Heart right ventricle (tissue), 16 donors: ENCODE results near the gene DGCR6L. TPM values are rescaled to one million over a fixed set of nuclear protein-coding genes. Genes with fewer than 3 reads are reported as not detected.
"Not testable (repeated sequence)": the region's sequence is repeated elsewhere in the genome, so short reads cannot be mapped to it uniquely, and the experiment has no call there.

Experiments used
- ATAC-seq, 8 donors: fragments of 200-7000 bp; cut with Tn5 transposase; one replicate each; pipeline ENCODE4 v1.9.1; 2020; ENCODE audit warnings: mild to moderate bottlenecking in 8 of 8, moderate library complexity in 8 of 8, moderate number of reproducible peaks in 1 of 8
- DNase-seq, 2 donors: peaks; one replicate each; pipeline ENCODE4 v3.0.0-alpha.2; 2020
- H3K27ac ChIP-seq, 10 donors: fragments of 200-600 bp; sonication (generic) in 2 of 10; one replicate each; pipeline versions ENCODE4 v1.5.0 to v1.8.0; 2020 to 2022; ENCODE audit warnings: mild to moderate bottlenecking in 3 of 10
- H3K27me3 ChIP-seq, 7 donors: fragments of 200-600 bp; one replicate each; pipeline ENCODE4 v1.8.0; 2021 to 2022; ENCODE audit warnings: mild to moderate bottlenecking in 2 of 7
- H3K36me3 ChIP-seq, 9 donors: fragments of 200-600 bp; sonication (generic) in 1 of 9; one replicate each; pipeline versions ENCODE4 v1.5.0 to v1.8.0; 2020 to 2022; ENCODE audit warnings: mild to moderate bottlenecking in 2 of 9
- H3K4me1 ChIP-seq, 9 donors: fragments of 200-600 bp; sonication (generic) in 1 of 9; one replicate each; pipeline versions ENCODE4 v1.5.0 to v1.8.0; 2020 to 2022; ENCODE audit warnings: mild to moderate bottlenecking in 4 of 9
- H3K4me3 ChIP-seq, 10 donors: fragments of 200-600 bp; sonication (generic) in 2 of 10; one replicate each; pipeline versions ENCODE4 v1.5.0 to v1.8.0; 2020 to 2022; ENCODE audit warnings: mild to moderate bottlenecking in 7 of 10, moderate library complexity in 2 of 10
- H3K9me3 ChIP-seq, 11 donors: fragments of 200-600 bp in 10 of 11; sonication (generic) in 2 of 11; one replicate each; pipeline versions ENCODE4 v1.5.0 to v1.8.0; 2013 to 2022; ENCODE audit warnings: mild to moderate bottlenecking in 2 of 11, control low read depth in 1 of 11, moderate library complexity in 1 of 11
- CTCF ChIP-seq, 9 donors: fragments of 200-600 bp; sonication (generic) in 2 of 9; IDR thresholded peaks; one replicate each; pipeline versions ENCODE4 v1.5.0 to v1.8.0; 2021 to 2022; ENCODE audit warnings: antibody characterized with exemption in 9 of 9, mild to moderate bottlenecking in 5 of 9, moderate library complexity in 1 of 9
- WGBS, 2 donors: extraction: QIAGEN DNeasy Blood & Tissue Kit; methylation state at CpG; one replicate each; pipeline ENCODE4 v1.1.7; 2013; ENCODE audit warnings: inconsistent platforms in 1 of 2; 5-methylcytosine and 5-hydroxymethylcytosine counted together
- intact Hi-C, 10 donors: fragments of 100-400 bp; cut with DNase I; formaldehyde crosslinking; loops; one replicate each; pipeline versions ENCODE4 v1.11.1 to v1.14.2; 2022
- polyA plus RNA-seq, 2 donors: library from polyadenylated mRNA; stranded (reverse); fragments of 200-250 nt; gene quantifications; one replicate each; pipeline ENCODE4 v1.2.3, GENCODE V29; 2013
- total RNA-seq, 10 donors: library from RNA; stranded (reverse); fragmentation: NEBNext Ultra II Directional in 3 of 10; extraction: Animal tissue kit (Norgen Biotek cat#: 25700) in 3 of 10; gene quantifications; one replicate each; pipeline versions ENCODE4 v1.2.1 to v1.2.4, GENCODE V29; 2021 to 2023
- donor health status: Arrhythmogenic right ventricular cardiomyopathy.
- donor health status: ischemic (EF 13 %, LVEDD 7.1; RV severe dilation, severe dysfunction).
- donor health status: healthy with polysubstance abuse.
- donor health status: DM: no; HTN: yes; CAD: no.
- donor health status: DM: no; HTN: no; CAD: no.
- donor health status: ischemic (EF 25% LVEDD 6.9; RV normal size, moderate dysfunction).
- donor health status: ischemic (EF 25% LVEDD 5.7; RV mildly dilated, moderate dysfunction).
- donor health status: healthy.
- donor health status: DM: yes; HTN: yes; CAD: no.
- donor health status: Ischemic cardiomyopathy.
- donor health status: ischemic (EF 35%, LVEDD 5.7; RV mildly dilated, moderate dysfunction).
- donor health status: nonischemic (EF 11% LVEDD 7.7; RV severe dilation, severe dysfunction).
- donor health status: DM: yes; HTN: yes; CAD: no.
- donor health status: PGD.
- donor health status: ischemic (EF 29% LVEDD 5.4; RV normal size, mild dysfunction).
- donor health status: nonischemic (EF 23%, LVEDD 6.1; RV moderate dilation, normal function).

DGCR6L gene
- total and polyA plus RNA-seq, 12 donors, result 37.9 to 90.3 (median 41.7) TPM

GRCh38 chr22:20358503-20359239 is 38.8 kb upstream of the DGCR6L start:
- H3K27me3 ChIP-seq, H3K36me3 ChIP-seq, intact Hi-C loops, H3K9me3 ChIP-seq, ATAC-seq, H3K4me1 ChIP-seq, H3K4me3 ChIP-seq, H3K27ac ChIP-seq, DNase-seq: not testable (repeated sequence)
- WGBS, 2 donors, result 95 to 96% methylated on average over 86 to 94 of the region's 103 CpGs

GRCh38 chr22:20357967-20358366 is 38.1 kb upstream of the DGCR6L start:
- H3K4me1 ChIP-seq, H3K9me3 ChIP-seq, DNase-seq, intact Hi-C loops, H3K36me3 ChIP-seq, ATAC-seq, H3K27ac ChIP-seq, H3K4me3 ChIP-seq, H3K27me3 ChIP-seq: not testable (repeated sequence)
- 94 to 96% methylated on average over 48 to 56 of the region's 70 CpGs for WGBS, 2 donors

GRCh38 chr22:20356906-20357305 is 37.0 kb upstream of the DGCR6L start:
- H3K4me3 ChIP-seq, ATAC-seq, H3K36me3 ChIP-seq, intact Hi-C loops, H3K27me3 ChIP-seq, H3K9me3 ChIP-seq, H3K4me1 ChIP-seq, DNase-seq, H3K27ac ChIP-seq: not testable (repeated sequence)
- WGBS, 2 donors, result 84 to 94% methylated on average over 21 to 63 of the region's 66 CpGs

GRCh38 chr22:20355939-20356636 is 36.2 kb upstream of the DGCR6L start:
- not testable (repeated sequence) for H3K4me3 ChIP-seq

DNA sequence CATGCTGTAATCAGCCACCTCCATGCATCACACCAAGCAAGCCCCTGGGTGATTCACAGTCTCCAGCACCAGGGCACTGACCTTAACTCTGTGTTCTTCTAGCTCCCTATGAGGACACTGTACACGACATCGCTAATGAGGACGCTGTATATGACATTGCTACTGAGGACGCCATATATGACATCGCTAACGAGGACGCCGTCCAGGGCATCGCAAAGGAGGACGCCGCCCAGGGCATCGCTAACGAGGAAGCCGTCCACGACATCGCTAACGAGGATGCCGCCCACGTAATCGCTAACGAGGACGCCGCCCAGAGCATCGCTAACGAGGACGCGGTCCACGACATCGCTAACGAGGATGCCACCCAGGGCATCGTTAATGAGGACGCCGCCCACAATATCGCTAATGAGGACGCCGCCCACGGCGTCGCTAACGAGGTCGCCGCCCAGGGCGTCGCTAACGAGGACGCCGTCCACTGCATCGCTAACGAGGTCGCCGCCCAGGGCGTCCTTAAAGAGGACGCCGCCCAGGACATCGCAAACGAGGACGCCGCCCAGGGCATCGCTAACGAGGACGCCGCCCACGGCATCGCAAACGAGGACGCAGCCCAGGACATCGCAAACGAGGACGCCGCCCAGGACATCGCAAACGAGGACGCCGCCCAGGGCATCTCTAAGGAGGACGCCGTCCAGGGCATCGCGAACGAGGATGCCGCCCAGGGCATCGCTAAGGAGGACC is 34.5 kb upstream of the DGCR6L start:
- 94 to 95% methylated on average over 81 of the region's 81 CpGs for WGBS, 2 donors
- no peaks in the 10 kb centered on the region for H3K36me3 ChIP-seq
- no peaks in the 10 kb centered on the region for H3K9me3 ChIP-seq
- no peak overlapping the region for H3K4me3 ChIP-seq
- DNase-seq, result no peak
- no peaks in the 10 kb centered on the region for H3K4me1 ChIP-seq
- intact Hi-C loops, result no loop called here
- ATAC-seq, result no peak
- H3K27me3 ChIP-seq, result no peaks in the 10 kb centered on the region
- H3K27ac ChIP-seq, result no peak overlapping the region
- no peak for TF ChIP-seq CTCF (IDR thresholded peaks at IDR 0.05)

More at GRCh38 chr22:20355939-20356636, 36.2 kb upstream of the DGCR6L start:
- ATAC-seq, DNase-seq, H3K27me3 ChIP-seq, H3K27ac ChIP-seq, H3K4me1 ChIP-seq, H3K9me3 ChIP-seq, H3K36me3 ChIP-seq, intact Hi-C loops: not testable (repeated sequence)
- 94 to 95% methylated on average over 91 to 96 of the region's 98 CpGs for WGBS, 2 donors

- H3K27ac ChIP-seq, ATAC-seq, H3K36me3 ChIP-seq, H3K4me1 ChIP-seq, intact Hi-C loops, H3K27me3 ChIP-seq, DNase-seq, H3K9me3 ChIP-seq, H3K4me3 ChIP-seq: not testable (repeated sequence)
- whole genome bisulfite sequencing, 2 donors, result 75 to 82% methylated on average over 6 of the region's 6 CpGs
These were observed 32.7 kb upstream of the DGCR6L start for GRCh38 chr22:20352536-20352935.

DNA sequence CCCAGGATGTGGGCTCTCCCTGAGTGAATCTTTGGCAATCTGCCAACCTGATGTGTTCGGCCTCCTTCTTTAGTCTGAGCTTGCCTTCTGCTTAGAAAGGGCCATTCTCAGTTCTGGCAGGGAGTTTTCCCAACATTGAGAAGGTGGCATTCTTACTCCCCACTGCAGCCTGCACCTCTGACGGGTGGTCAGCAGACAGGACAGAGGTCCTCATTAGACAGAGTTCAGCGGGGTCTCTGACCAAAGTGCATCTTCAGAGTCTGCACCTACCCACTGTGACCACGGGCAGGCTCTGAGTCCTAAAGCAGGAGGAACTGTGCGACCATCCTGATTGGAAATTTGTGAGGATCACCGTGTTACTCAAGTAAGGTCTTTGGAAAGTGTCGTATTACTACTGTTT is 26.7 kb upstream of the DGCR6L start:
- H3K4me3 ChIP-seq, H3K9me3 ChIP-seq, H3K27me3 ChIP-seq, ATAC-seq, H3K36me3 ChIP-seq, intact Hi-C loops, H3K4me1 ChIP-seq, DNase-seq, H3K27ac ChIP-seq: not testable (repeated sequence)
- WGBS, 2 donors, result 74 to 88% methylated on average over 3 of the region's 7 CpGs

DNA sequence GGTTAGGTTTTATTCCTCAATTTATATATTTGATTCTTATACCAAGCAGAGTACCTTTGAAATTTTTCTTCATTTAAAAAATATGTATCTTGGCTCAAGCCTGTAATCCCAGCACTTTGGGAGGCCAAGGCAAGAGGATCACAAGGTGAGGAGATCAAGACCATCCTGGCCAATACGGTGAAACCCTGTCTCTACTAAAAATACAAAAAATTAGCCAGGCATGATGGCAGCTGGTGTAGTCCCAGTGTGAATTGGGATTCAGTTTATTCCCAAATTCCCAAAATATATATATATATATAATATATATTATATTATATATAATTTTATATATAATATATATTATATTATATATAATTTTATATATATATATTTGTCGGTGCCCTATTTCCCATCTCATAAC is 18.4 kb upstream of the DGCR6L start:
- ATAC-seq, H3K27ac ChIP-seq, intact Hi-C loops, DNase-seq, H3K4me3 ChIP-seq, H3K36me3 ChIP-seq, H3K4me1 ChIP-seq, H3K9me3 ChIP-seq, H3K27me3 ChIP-seq: not testable (repeated sequence)
- 89 to 90% methylated on average over 2 of the region's 2 CpGs for WGBS, 2 donors

DNA sequence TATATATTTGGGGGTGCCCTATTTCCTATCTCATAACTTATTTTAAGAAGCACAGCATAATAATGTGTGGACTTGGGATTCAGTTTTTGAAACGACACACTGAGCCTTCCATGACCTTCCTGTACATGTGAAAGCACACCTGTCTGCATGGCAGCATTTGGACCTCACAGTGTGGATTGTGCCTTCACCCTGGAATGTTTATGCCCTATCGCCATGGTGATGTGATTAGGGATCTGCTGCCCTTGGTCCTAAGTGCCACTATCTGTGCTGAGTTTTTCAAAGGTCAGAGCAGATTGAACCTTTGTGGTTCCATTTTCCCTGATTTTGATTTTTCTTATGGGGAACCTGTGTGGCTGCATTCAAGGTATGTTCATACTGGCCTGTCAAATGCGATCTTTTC is 17.9 kb upstream of the DGCR6L start:
- DNase-seq, H3K36me3 ChIP-seq, H3K4me3 ChIP-seq, ATAC-seq, H3K27ac ChIP-seq, intact Hi-C loops, H3K9me3 ChIP-seq, H3K4me1 ChIP-seq, H3K27me3 ChIP-seq: not testable (repeated sequence)
- 73 to 78% methylated on average over 2 to 3 of the region's 3 CpGs for WGBS, 2 donors

GRCh38 chr22:20336561-20336960 is 16.7 kb upstream of the DGCR6L start:
- H3K9me3 ChIP-seq, H3K27me3 ChIP-seq, H3K4me3 ChIP-seq, H3K36me3 ChIP-seq, H3K4me1 ChIP-seq, DNase-seq, ATAC-seq, intact Hi-C loops, H3K27ac ChIP-seq: not testable (repeated sequence)
- WGBS, 2 donors, result 99 to 100% methylated on average over 1 of the region's 1 CpG
